Transverse colon (tissue), 4 donors: ENCODE measurements around the gene TMEM250. TPM values are rescaled to one million over a fixed set of nuclear protein-coding genes. Genes with fewer than 3 reads are reported as not detected.

ENCODE experiments used
- DNase-seq: peaks from one replicate; pipeline ENCODE4 v3.0.0-alpha.2; 2019
- H3K27ac ChIP-seq, 4 donors: fragments of 200-600 bp; sonication (generic); 2 replicates each; pipeline ENCODE4 v1.5.1; 2016 to 2018; ENCODE audit warnings: inconsistent platforms in 4 of 4
- H3K27me3 ChIP-seq: fragments of 200-600 bp; sonication (generic); 2 replicates; pipeline ENCODE4 v1.5.1; 2017; ENCODE audit warnings: inconsistent platforms
- H3K36me3 ChIP-seq, 4 donors: fragments of 200-600 bp; sonication (generic); 2 replicates each; pipeline ENCODE4 v1.5.1; 2017 to 2019; ENCODE audit warnings: inconsistent platforms in 4 of 4
- H3K4me1 ChIP-seq, 4 donors: fragments of 200-600 bp; sonication (generic); 2 replicates each; pipeline ENCODE4 v1.5.1; 2017 to 2020; ENCODE audit warnings: inconsistent platforms in 4 of 4
- H3K4me3 ChIP-seq, 4 donors: fragments of 200-600 bp; sonication (generic); 1 replicate in 1 of 4; 2 replicates in 3 of 4; pipeline versions ENCODE4 v1.5.1 to v1.6.1; 2017 to 2019; ENCODE audit warnings: inconsistent platforms in 4 of 4
- H3K9me3 ChIP-seq, 2 donors: fragments of 200-600 bp; sonication (generic); 2 replicates each; pipeline ENCODE4 v1.5.1; 2017 to 2019; ENCODE audit warnings: inconsistent platforms in 2 of 2
- EP300 ChIP-seq: sonication (generic); formaldehyde crosslinking; IDR thresholded peaks from one replicate; pipeline ENCODE4 v1.6.1; 2017; ENCODE audit warnings: antibody characterized with exemption, low read depth
- POLR2A ChIP-seq: fragments of 450-650 bp; IDR thresholded peaks from one replicate; pipeline ENCODE4 v1.6.1; 2016; ENCODE audit warnings: antibody characterized with exemption, mild to moderate bottlenecking, moderate library complexity
- POLR2AphosphoS5 ChIP-seq, 3 donors: sonication (generic); formaldehyde crosslinking; IDR thresholded peaks; one replicate each; pipeline ENCODE4 v1.6.1; 2016; ENCODE audit warnings: antibody characterized with exemption in 3 of 3
- WGBS, 2 donors: methylation state at CpG; one replicate each; pipeline ENCODE4 v1.1.5; 2018; ENCODE audit warnings: low coverage in 1 of 2; 5-methylcytosine and 5-hydroxymethylcytosine counted together
- in situ Hi-C, 4 donors: fragments of 200-750 bp; cut with MboI; loops; one replicate each; pipeline versions ENCODE4 v1.15.0 to v1.15.1; 2017; ENCODE audit warnings: low sequenced_read_pairs in 3 of 4, low pct_ligation_motif_present in 1 of 4, low pct_unique_long_range_greater_than_20kb in 1 of 4
- intact Hi-C: fragments of 100-400 bp; cut with DNase I; formaldehyde crosslinking; loops from one replicate; pipeline ENCODE4 v1.15.1; 2023; ENCODE audit warnings: low total_unique reads
- total RNA-seq, 4 donors: library from RNA; depleted of rRNA; stranded (reverse); fragments of >200 nt; gene quantifications; one replicate each; pipeline ENCODE4 v1.1.0, GENCODE V29; 2016
- TF ChIP-seq, protein P1 (sequence below), 5 experiments: fragments of 200-600 bp in 3 of 5; fragments of 450-650 bp in 2 of 5; sonication (generic) in 3 of 5; IDR thresholded peaks; 1 replicate in 2 of 5; 2 replicates in 3 of 5; pipeline ENCODE4 v1.5.1; 2016 to 2017; ENCODE audit warnings: antibody characterized with exemption in 5 of 5, inconsistent platforms in 3 of 5, mild to moderate bottlenecking in 2 of 5, moderate library complexity in 1 of 5

The TMEM250 gene
- total RNA-seq, 4 donors from 2014 or later: 50.3 to 187 (median 86.6) TPM

GRCh38 chr9:136096505-136097001, 22.1 kb downstream of the TMEM250 start:
- H3K27ac ChIP-seq: peak overlapping the region; percentile 93 to 98 (median 96)

DNA sequence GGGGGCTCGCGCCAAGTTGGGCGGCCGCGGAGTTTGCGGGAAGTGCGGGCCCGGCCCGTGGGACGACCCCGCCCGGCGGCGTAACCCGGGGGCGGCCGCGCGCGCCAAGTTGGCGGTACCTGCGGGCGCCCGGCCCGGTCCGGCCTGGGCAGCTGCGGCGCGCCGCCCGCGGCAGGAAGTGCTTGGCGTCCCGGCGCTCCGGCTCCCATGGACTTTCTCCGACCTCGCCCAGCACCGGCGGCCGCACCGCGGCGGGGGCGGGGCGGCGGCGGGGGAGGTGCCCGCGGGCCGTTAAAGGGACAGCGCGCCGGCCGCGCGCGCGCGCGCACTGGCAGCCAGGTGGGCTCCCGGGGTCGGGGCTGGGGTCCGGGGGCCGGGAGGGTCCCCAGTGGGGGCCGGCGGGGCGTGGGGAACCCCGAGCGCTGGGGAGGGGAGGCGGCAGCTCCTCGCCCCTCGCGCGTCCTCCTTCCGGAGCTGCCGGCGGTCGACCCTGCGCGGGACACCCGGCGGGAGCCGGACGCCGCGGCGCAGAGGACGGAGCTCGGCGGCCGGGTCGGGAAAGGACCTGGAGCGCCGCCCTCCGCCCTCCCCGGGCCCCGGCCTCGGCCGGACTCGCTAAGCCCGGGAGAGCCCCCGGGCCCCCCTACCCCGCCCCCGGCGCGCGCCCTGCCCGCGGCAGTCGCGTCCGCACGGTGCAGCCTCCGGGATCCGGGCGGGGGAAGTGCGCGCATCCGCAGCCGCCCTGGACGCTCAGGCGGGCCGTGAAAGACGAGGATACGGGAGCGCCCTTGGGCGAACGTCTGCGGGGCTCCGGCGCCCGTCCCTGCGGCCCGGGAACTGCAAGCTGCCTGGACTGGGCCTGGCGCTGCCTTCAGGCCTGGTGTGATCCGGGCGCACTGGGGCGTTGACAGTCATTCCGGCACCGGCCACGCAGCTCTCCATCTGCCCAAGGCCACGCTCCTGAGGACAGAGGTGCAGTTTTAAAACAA, 23.3 kb downstream of the TMEM250 start, which contains the start of gene NACC2:
Gene NACC2, minus strand, starts transcription at position 220 of the 989 bp plus-strand sequence. CDS start 44,768 bp downstream, outside the sequence.
- no peaks in the 10 kb centered on the region for H3K36me3 ChIP-seq
- H3K4me3 ChIP-seq: peak within 1 kb of the TSS; percentile 87 to 94 (median 92)
- peaks cover 16% of the 10 kb centered on the region for H3K27me3 ChIP-seq
- intact Hi-C loops: no loop called here
- peak within 1 kb of the TSS; percentile 93 to 98 (median 96) for H3K27ac ChIP-seq
- WGBS, 2 donors: 0% methylated on average over 25 of the region's 143 CpGs; no CpG with 5 or more reads in 1 of the 2 donors
- H3K4me1 ChIP-seq: peaks cover 25 to 62% (median 49%) of the 10 kb centered on the region in 4 donors
- peak; percentile 81 for DNase-seq
- H3K9me3 ChIP-seq: no peaks in the 10 kb centered on the region
- in situ Hi-C loops: no loop called here
- peak in 2 of 3 donors; percentile 71 to 81 for TF ChIP-seq POLR2AphosphoS5 (IDR thresholded peaks at IDR 0.05)
- no peak for TF ChIP-seq EP300
- TF ChIP-seq, protein P1, sequence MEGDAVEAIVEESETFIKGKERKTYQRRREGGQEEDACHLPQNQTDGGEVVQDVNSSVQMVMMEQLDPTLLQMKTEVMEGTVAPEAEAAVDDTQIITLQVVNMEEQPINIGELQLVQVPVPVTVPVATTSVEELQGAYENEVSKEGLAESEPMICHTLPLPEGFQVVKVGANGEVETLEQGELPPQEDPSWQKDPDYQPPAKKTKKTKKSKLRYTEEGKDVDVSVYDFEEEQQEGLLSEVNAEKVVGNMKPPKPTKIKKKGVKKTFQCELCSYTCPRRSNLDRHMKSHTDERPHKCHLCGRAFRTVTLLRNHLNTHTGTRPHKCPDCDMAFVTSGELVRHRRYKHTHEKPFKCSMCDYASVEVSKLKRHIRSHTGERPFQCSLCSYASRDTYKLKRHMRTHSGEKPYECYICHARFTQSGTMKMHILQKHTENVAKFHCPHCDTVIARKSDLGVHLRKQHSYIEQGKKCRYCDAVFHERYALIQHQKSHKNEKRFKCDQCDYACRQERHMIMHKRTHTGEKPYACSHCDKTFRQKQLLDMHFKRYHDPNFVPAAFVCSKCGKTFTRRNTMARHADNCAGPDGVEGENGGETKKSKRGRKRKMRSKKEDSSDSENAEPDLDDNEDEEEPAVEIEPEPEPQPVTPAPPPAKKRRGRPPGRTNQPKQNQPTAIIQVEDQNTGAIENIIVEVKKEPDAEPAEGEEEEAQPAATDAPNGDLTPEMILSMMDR (IDR thresholded peaks at IDR 0.05): no peak

More at GRCh38 chr9:136096505-136097001, 22.1 kb downstream of the TMEM250 start:
- intact Hi-C loops (no loop called here), in situ Hi-C loops (no loop called here)
- no peak for TF ChIP-seq EP300
- TF ChIP-seq POLR2A: no peak
- TF ChIP-seq, protein P1 (IDR thresholded peaks at IDR 0.05): no peak
- no peak for TF ChIP-seq POLR2AphosphoS5 (IDR thresholded peaks at IDR 0.05)
- peaks cover 22 to 52% (median 38%) of the 10 kb centered on the region in 4 donors for H3K4me1 ChIP-seq
- H3K9me3 ChIP-seq: no peaks in the 10 kb centered on the region
- peaks cover 18% of the 10 kb centered on the region for H3K27me3 ChIP-seq
- WGBS, 2 donors: 81% methylated on average over 5 of the region's 5 CpGs; no CpG with 5 or more reads in 1 of the 2 donors
- H3K36me3 ChIP-seq: no peaks in the 10 kb centered on the region
- H3K4me3 ChIP-seq: no peak overlapping the region
- no peak for DNase-seq

- H3K27me3 ChIP-seq: peaks cover 9% of the 10 kb centered on the region
- H3K4me3 ChIP-seq: peak overlapping the region; percentile 87 to 94 (median 92)
- peak overlapping the region; percentile 93 to 98 (median 96) for H3K27ac ChIP-seq
- H3K4me1 ChIP-seq: peaks cover 33 to 64% (median 58%) of the 10 kb centered on the region in 4 donors
- no peaks in the 10 kb centered on the region for H3K36me3 ChIP-seq
- WGBS, 2 donors: 7% methylated on average over 40 of the region's 74 CpGs; no CpG with 5 or more reads in 1 of the 2 donors
- in situ Hi-C loops: no loop called here
- DNase-seq: peak; percentile 74
- TF ChIP-seq EP300 (no peak), POLR2AphosphoS5 (IDR thresholded peaks at IDR 0.05) (peak in 2 of 3 donors; percentile 40 to 44)
- intact Hi-C loops: no loop called here
- no peaks in the 10 kb centered on the region for H3K9me3 ChIP-seq
These were observed 24.4 kb downstream of the TMEM250 start for GRCh38 chr9:136093995-136094881.

GRCh38 chr9:136093346-136093986, 25.2 kb downstream of the TMEM250 start:
- peaks cover 35 to 66% (median 62%) of the 10 kb centered on the region in 4 donors for H3K4me1 ChIP-seq
- H3K4me3 ChIP-seq: peak overlapping the region; percentile 87 to 94 (median 92)
- intact Hi-C loops: no loop called here
- peak overlapping the region; percentile 93 to 98 (median 96) for H3K27ac ChIP-seq
- in situ Hi-C loops: no loop called here
- WGBS, 2 donors: 40% methylated on average over 2 to 16 of the region's 16 CpGs
- DNase-seq: no peak
- TF ChIP-seq POLR2A (no peak), EP300 (no peak), POLR2AphosphoS5 (IDR thresholded peaks at IDR 0.05) (no peak)
- TF ChIP-seq, protein P1 (IDR thresholded peaks at IDR 0.05): no peak
- H3K36me3 ChIP-seq: no peaks in the 10 kb centered on the region
- H3K9me3 ChIP-seq: no peaks in the 10 kb centered on the region
- H3K27me3 ChIP-seq: peaks cover 1% of the 10 kb centered on the region
